H1 (cell line): Measurements from ENCODE around the gene THRB. TPM values are rescaled to one million over a fixed set of nuclear protein-coding genes. Genes with fewer than 3 reads are reported as not detected.

Source experiments
- CTCF ChIA-PET: fragments of 300-600 bp; sonication (Branson Sonifier 250); formaldehyde crosslinking; loops from one replicate; lab custom pipeline; 2021; ENCODE audit not compliant: partially characterized antibody; lab: Charles Lee
- POLR2A ChIA-PET: fragments of 300-600 bp; sonication (Branson Sonifier 250); formaldehyde crosslinking; loops from one replicate; lab custom pipeline; 2021; ENCODE audit warnings: inconsistent platforms; ENCODE audit not compliant: partially characterized antibody; lab: Charles Lee
- DNase-seq, 2 experiments: peaks; one replicate each; pipeline versions ENCODE4 v3.0.0 to v3.0.0-alpha.2; 2010 to 2022; ENCODE audit warnings: low spot score in 2 of 2, low read depth in 1 of 2, mixed read lengths in 1 of 2
- FAIRE-seq: peaks from 2 replicates; lab custom pipeline; 2011; peaks lifted over from hg19 to GRCh38; lab: Jason Lieb, UNC
- H2AFZ ChIP-seq: 2 replicates; pipeline ENCODE4 v1.8.1; 2012; ENCODE audit warnings: low read length, inconsistent platforms
- H2AK5ac ChIP-seq: 2 replicates; pipeline ENCODE4 v1.6.1; 2013; ENCODE audit warnings: low read depth, low read length
- H2BK120ac ChIP-seq: replicated peaks from 2 replicates; pipeline ENCODE3; 2013; ENCODE audit warnings: low read depth, low read length, inconsistent platforms
- H2BK12ac ChIP-seq: 2 replicates; pipeline ENCODE4 v1.6.1; 2013; ENCODE audit warnings: low read depth, low read length
- H2BK15ac ChIP-seq: 2 replicates; pipeline ENCODE4 v1.6.1; 2013; ENCODE audit warnings: low read length
- H2BK20ac ChIP-seq: 2 replicates; pipeline ENCODE4 v1.6.1; 2013; ENCODE audit warnings: low read length
- H2BK5ac ChIP-seq: 2 replicates; pipeline ENCODE4 v1.6.1; 2013; ENCODE audit warnings: low read depth, low read length
- H3K14ac ChIP-seq: 2 replicates; pipeline ENCODE4 v1.6.1; 2013; ENCODE audit warnings: inconsistent platforms; ENCODE audit not compliant: insufficient read length
- H3K18ac ChIP-seq: 2 replicates; pipeline ENCODE4 v1.6.1; 2013; ENCODE audit warnings: low read length; ENCODE audit errors: extremely low read depth
- H3K23ac ChIP-seq: 2 replicates; pipeline ENCODE4 v1.6.1; 2013; ENCODE audit warnings: inconsistent platforms; ENCODE audit not compliant: insufficient read length
- H3K23me2 ChIP-seq: 2 replicates; pipeline ENCODE4 v1.6.1; 2013; ENCODE audit warnings: low read depth, low read length
- H3K27ac ChIP-seq: 2 replicates; pipeline ENCODE4 v1.6.1; 2011; ENCODE audit warnings: low read depth, low read length, inconsistent platforms
- H3K27me3 ChIP-seq, 4 experiments: replicated peaks in 1 of 4; 1 replicate in 1 of 4; 2 replicates in 3 of 4; pipeline versions ENCODE4 v1.6.1 to v1.8.1; 2011 to 2013; ENCODE audit warnings: low read length in 3 of 4, mild to moderate bottlenecking in 3 of 4, inconsistent platforms in 2 of 4, mixed read lengths in 2 of 4, moderate library complexity in 1 of 4; ENCODE audit not compliant: control insufficient read depth in 3 of 4, insufficient read depth in 3 of 4; ENCODE audit errors: extremely low read depth in 1 of 4
- H3K36me3 ChIP-seq, 4 experiments: 2 replicates each; pipeline versions ENCODE4 v1.6.1 to v1.8.1; 2011 to 2013; ENCODE audit warnings: mild to moderate bottlenecking in 4 of 4, low read length in 3 of 4, moderate library complexity in 2 of 4, control low read depth in 1 of 4, inconsistent platforms in 1 of 4; ENCODE audit not compliant: insufficient read depth in 4 of 4, control insufficient read depth in 2 of 4
- H3K4ac ChIP-seq: replicated peaks from 2 replicates; pipeline ENCODE3; 2013; ENCODE audit warnings: low read length, low read depth, mixed read lengths, inconsistent platforms; ENCODE audit not compliant: insufficient read length
- H3K4me1 ChIP-seq, 4 experiments: replicated peaks in 1 of 4; 1 replicate in 1 of 4; 2 replicates in 3 of 4; pipeline versions ENCODE4 v1.6.1 to v1.8.1; 2011 to 2013; ENCODE audit warnings: low read length in 3 of 4, inconsistent platforms in 2 of 4, mixed read lengths in 1 of 4; ENCODE audit not compliant: insufficient read depth in 4 of 4, control insufficient read depth in 3 of 4
- H3K4me2 ChIP-seq, 2 experiments: 2 replicates each; pipeline versions ENCODE4 v1.6.1 to v1.8.1; 2011 to 2013; ENCODE audit warnings: low read depth in 2 of 2, low read length in 2 of 2, control low read depth in 1 of 2, inconsistent platforms in 1 of 2, mild to moderate bottlenecking in 1 of 2; ENCODE audit not compliant: insufficient read depth in 1 of 2
- H3K4me3 ChIP-seq, 4 experiments: fragments of 200-600, 300-600 bp in 1 of 4; sonication (generic), shearing (Covaris generic), sonication (Bioruptor Twin) in 1 of 4; 2 replicates each; pipeline versions ENCODE4 v1.5.1 to v1.8.1; 2011 to 2016; ENCODE audit warnings: low read length in 4 of 4, low read depth in 3 of 4, control low read depth in 2 of 4, inconsistent platforms in 2 of 4, mild to moderate bottlenecking in 2 of 4, mixed read lengths in 1 of 4, moderate library complexity in 1 of 4; ENCODE audit not compliant: insufficient read depth in 2 of 4; ENCODE audit errors: extremely low read depth in 1 of 4
- H3K56ac ChIP-seq: replicated peaks from 2 replicates; pipeline ENCODE3; 2013; ENCODE audit warnings: low read depth, mild to moderate bottlenecking, mixed read lengths, low read length, inconsistent platforms; ENCODE audit not compliant: insufficient read length
- H3K79me1 ChIP-seq: 2 replicates; pipeline ENCODE4 v1.6.1; 2013; ENCODE audit warnings: low read depth, low read length, control low read depth
- H3K79me2 ChIP-seq, 2 experiments: 2 replicates each; pipeline versions ENCODE4 v1.6.1 to v1.8.1; 2012 to 2013; ENCODE audit warnings: low read length in 2 of 2, mild to moderate bottlenecking in 2 of 2, inconsistent platforms in 1 of 2; ENCODE audit not compliant: insufficient read depth in 2 of 2, control insufficient read depth in 1 of 2
- H3K9ac ChIP-seq, 4 experiments: replicated peaks in 1 of 4; 1 replicate in 1 of 4; 2 replicates in 3 of 4; pipeline versions ENCODE4 v1.6.1 to v1.8.1; 2011 to 2013; ENCODE audit warnings: low read depth in 3 of 4, low read length in 3 of 4, control low read depth in 2 of 4, mild to moderate bottlenecking in 2 of 4, moderate library complexity in 2 of 4, inconsistent platforms in 1 of 4; ENCODE audit errors: extremely low read depth in 1 of 4
- H3K9me3 ChIP-seq, 2 experiments: 2 replicates each; pipeline versions ENCODE4 v1.6.1 to v1.8.1; 2012 to 2013; ENCODE audit warnings: mild to moderate bottlenecking in 2 of 2, moderate library complexity in 2 of 2, control low read depth in 1 of 2, inconsistent platforms in 1 of 2, low read depth in 1 of 2, low read length in 1 of 2, mixed read lengths in 1 of 2; ENCODE audit not compliant: insufficient read depth in 2 of 2
- H4K20me1 ChIP-seq, 2 experiments: replicated peaks in 1 of 2; 2 replicates each; pipeline versions ENCODE3 to v1.8.1; 2011 to 2013; ENCODE audit warnings: inconsistent platforms in 2 of 2, low read length in 2 of 2, mild to moderate bottlenecking in 1 of 2; ENCODE audit not compliant: insufficient read depth in 2 of 2, control insufficient read depth in 1 of 2
- H4K5ac ChIP-seq: 2 replicates; pipeline ENCODE4 v1.6.1; 2013; ENCODE audit warnings: low read length, low read depth, mixed read lengths, inconsistent platforms; ENCODE audit not compliant: insufficient read length
- H4K8ac ChIP-seq: 2 replicates; pipeline ENCODE4 v1.8.0; 2013; ENCODE audit warnings: mild to moderate bottlenecking, moderate library complexity, low read length, inconsistent platforms; ENCODE audit not compliant: insufficient read depth; ENCODE audit errors: extremely low read depth
- H4K91ac ChIP-seq: replicated peaks from 2 replicates; pipeline ENCODE3; 2013; ENCODE audit warnings: low read length, mixed read lengths, inconsistent platforms; ENCODE audit not compliant: insufficient read length
- FOSL1 ChIP-seq: IDR thresholded peaks from 2 replicates; pipeline ENCODE4 v1.6.1; 2011; ENCODE audit warnings: mild to moderate bottlenecking, low read depth, low read length, moderate library complexity; ENCODE audit not compliant: insufficient read depth
- SP2 ChIP-seq: IDR thresholded peaks from 2 replicates; pipeline ENCODE4 v1.6.1; 2012; ENCODE audit warnings: mild to moderate bottlenecking, low read length, inconsistent platforms
- SP4 ChIP-seq: IDR thresholded peaks from 2 replicates; pipeline ENCODE4 v1.6.1; 2012; ENCODE audit warnings: low read length, inconsistent platforms
- WGBS, 2 experiments: shearing (Covaris generic) in 1 of 2; methylation state at CpG; one replicate each; pipeline versions ENCODE4 v1.1.6 to v1.1.7; 2013 to 2015; ENCODE audit warnings: low lambda C conversion rate in 2 of 2, mixed read lengths in 2 of 2, inconsistent platforms in 1 of 2, low coverage in 1 of 2, missing lambda C conversion rate in 1 of 2; ENCODE audit not compliant: insufficient replicate concordance in 2 of 2, insufficient coverage in 1 of 2, insufficient read length in 1 of 2; ENCODE audit errors: extremely low coverage in 1 of 2, missing lambda C conversion rate in 1 of 2; 5-methylcytosine and 5-hydroxymethylcytosine counted together
- polyA plus RNA-seq, 7 experiments: library from polyadenylated mRNA; depleted of rRNA in 3 of 7; stranded (reverse) in 5 of 7; unstranded in 2 of 7; fragments of >200 nt in 5 of 7; fragments of 200-250 nt in 2 of 7; gene quantifications; 1 replicate in 5 of 7; 2 replicates in 1 of 7; 4 replicates in 1 of 7; pipeline versions ENCODE4 v1.2.1 to v1.2.3, GENCODE V29; 2011 to 2013; ENCODE audit warnings: missing spikeins in 2 of 7, mixed read lengths in 2 of 7
- total RNA-seq: library from RNA; stranded (reverse); fragmentation: NEBNext Ultra II Directional; extraction: Animal tissue kit (Norgen Biotek cat#: 25700); gene quantifications from 2 replicates; pipeline ENCODE4 v1.2.1, GENCODE V29; 2021

THRB gene
- total and polyA plus RNA-seq, 2 of the 8 experiments (the other 6 are each of a cell fraction or from before 2014, with no cell fraction given): 0.98 to 3.9 TPM

DNA sequence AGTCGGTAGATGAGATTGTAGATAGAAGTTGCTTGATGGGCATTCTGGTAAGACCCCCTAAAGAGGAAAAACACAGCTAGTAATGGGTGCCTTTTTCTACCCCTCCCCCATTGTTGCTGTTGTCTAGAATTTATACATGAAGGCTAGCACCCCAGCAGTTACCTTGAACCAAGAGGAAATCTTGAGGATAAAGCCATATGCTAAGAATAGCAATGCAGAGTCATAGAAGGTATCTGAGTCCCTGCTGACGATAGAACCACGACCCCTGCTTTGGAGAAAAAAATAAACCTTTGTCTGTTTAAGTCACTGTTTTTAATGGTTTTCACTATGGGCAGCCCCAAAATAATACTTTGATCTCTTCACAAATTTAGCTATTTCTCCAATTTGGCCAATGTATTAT is 162.6 kb downstream of the THRB start:
- Histone ChIP-seq H3K23me2 (no peaks in the 10 kb centered on the region), H3K27me3 (no peaks in the 10 kb centered on the region), H3K4me2 (no peak overlapping the region), H2AK5ac (no peak overlapping the region), H4K91ac (no peak overlapping the region), H3K56ac (no peak overlapping the region), H3K79me1 (no peaks in the 10 kb centered on the region), H2BK20ac (no peak overlapping the region), H2BK5ac (no peak overlapping the region), H3K79me2 (no peaks in the 10 kb centered on the region), H2BK15ac (no peak overlapping the region), H2BK12ac (no peak overlapping the region), H2AFZ (no peak overlapping the region), H4K5ac (no peak overlapping the region), H3K27ac (no peak overlapping the region), H3K4ac (no peak overlapping the region), H4K20me1 (no peaks in the 10 kb centered on the region), H4K8ac (no peak overlapping the region), H3K4me1 (no peaks in the 10 kb centered on the region), H3K4me3 (no peak overlapping the region), H2BK120ac (no peak overlapping the region), H3K36me3 (no peaks in the 10 kb centered on the region), H3K9ac (no peak overlapping the region), H3K18ac (no peak overlapping the region), H3K9me3 (no peaks in the 10 kb centered on the region), H3K14ac (no peak overlapping the region), H3K23ac (no peak overlapping the region)
- 93% methylated on average over 3 of the region's 3 CpGs; no CpG with 5 or more reads in 1 of the 2 experiments for WGBS, 2 experiments
- FAIRE-seq (no peak), DNase-seq (no peak)
- ChIA-PET CTCF (no interaction called here), POLR2A (no interaction called here)
- TF ChIP-seq FOSL1: no peak
- TF ChIP-seq SP2: no peak
- no peak for TF ChIP-seq SP4
